MCF 10A (cell line): ENCODE results near the gene ARHGAP4. TPM values are rescaled to one million over a fixed set of nuclear protein-coding genes. Genes with fewer than 3 reads are reported as not detected.

Experiments
- BruUV-seq: library from RNA; stranded (reverse); fragments of 400-500 nt; replicated peaks from 2 replicates; lab custom pipeline; 2021; lab: Mats Ljungman, UMichigan
- CTCF ChIA-PET: fragments of 300-600 bp; sonication (Branson Sonifier 250); formaldehyde crosslinking; extraction: SDS; loops from one replicate; lab custom pipeline; 2021; ENCODE audit warnings: antibody characterized with exemption, inconsistent platforms; lab: Yijun Ruan, JAX
- POLR2A ChIA-PET: fragments of 300-600, 350-650 bp; sonication (Branson Sonifier 250); formaldehyde crosslinking; extraction: SDS; loops from one replicate; lab custom pipeline; 2020; ENCODE audit warnings: antibody characterized with exemption, inconsistent platforms; lab: Yijun Ruan, JAX
- DNase-seq: peaks from one replicate; pipeline ENCODE4 v3.0.0-alpha.2; 2018; ENCODE audit not compliant: unreplicated experiment
- H3K27ac Mint-ChIP-seq: one replicate; pipeline ENCODE4 v1.8.0; 2022; ENCODE audit warnings: mild to moderate bottlenecking, low read depth, mixed read lengths; ENCODE audit not compliant: unreplicated experiment
- H3K27me3 Mint-ChIP-seq: one replicate; pipeline ENCODE4 v1.8.0; 2022; ENCODE audit warnings: mixed read lengths; ENCODE audit not compliant: insufficient read depth, unreplicated experiment
- H3K36me3 Mint-ChIP-seq: one replicate; pipeline ENCODE4 v1.8.0; 2022; ENCODE audit warnings: mild to moderate bottlenecking, moderate library complexity, mixed read lengths; ENCODE audit not compliant: insufficient read depth, unreplicated experiment
- H3K4me1 Mint-ChIP-seq: one replicate; pipeline ENCODE4 v1.8.0; 2022; ENCODE audit warnings: mixed read lengths; ENCODE audit not compliant: insufficient read depth, unreplicated experiment
- H3K4me3 Mint-ChIP-seq: one replicate; pipeline ENCODE4 v1.8.0; 2022; ENCODE audit warnings: mild to moderate bottlenecking, moderate library complexity, mixed read lengths; ENCODE audit not compliant: unreplicated experiment
- H3K9me3 Mint-ChIP-seq: one replicate; pipeline ENCODE4 v1.8.0; 2022; ENCODE audit warnings: mixed read lengths; ENCODE audit not compliant: unreplicated experiment
- intact Hi-C: fragments of 100-400 bp; cut with micrococcal nuclease; formaldehyde crosslinking; loops from 2 replicates; pipeline ENCODE4 v1.14.1; 2022
- total RNA-seq: library from RNA; stranded (reverse); gene quantifications from 2 replicates; pipeline ENCODE4 v1.2.3, GENCODE V29; 2022
- TF ChIP-seq, protein P1 (sequence below): fragments of 200-600 bp; IDR thresholded peaks from one replicate; pipeline ENCODE4 v1.8.0; 2022; ENCODE audit warnings: antibody characterized with exemption, mild to moderate bottlenecking; ENCODE audit not compliant: unreplicated experiment

Gene ARHGAP4
- total RNA-seq, 1 experiment from 2014 or later: 2.3 TPM

DNA sequence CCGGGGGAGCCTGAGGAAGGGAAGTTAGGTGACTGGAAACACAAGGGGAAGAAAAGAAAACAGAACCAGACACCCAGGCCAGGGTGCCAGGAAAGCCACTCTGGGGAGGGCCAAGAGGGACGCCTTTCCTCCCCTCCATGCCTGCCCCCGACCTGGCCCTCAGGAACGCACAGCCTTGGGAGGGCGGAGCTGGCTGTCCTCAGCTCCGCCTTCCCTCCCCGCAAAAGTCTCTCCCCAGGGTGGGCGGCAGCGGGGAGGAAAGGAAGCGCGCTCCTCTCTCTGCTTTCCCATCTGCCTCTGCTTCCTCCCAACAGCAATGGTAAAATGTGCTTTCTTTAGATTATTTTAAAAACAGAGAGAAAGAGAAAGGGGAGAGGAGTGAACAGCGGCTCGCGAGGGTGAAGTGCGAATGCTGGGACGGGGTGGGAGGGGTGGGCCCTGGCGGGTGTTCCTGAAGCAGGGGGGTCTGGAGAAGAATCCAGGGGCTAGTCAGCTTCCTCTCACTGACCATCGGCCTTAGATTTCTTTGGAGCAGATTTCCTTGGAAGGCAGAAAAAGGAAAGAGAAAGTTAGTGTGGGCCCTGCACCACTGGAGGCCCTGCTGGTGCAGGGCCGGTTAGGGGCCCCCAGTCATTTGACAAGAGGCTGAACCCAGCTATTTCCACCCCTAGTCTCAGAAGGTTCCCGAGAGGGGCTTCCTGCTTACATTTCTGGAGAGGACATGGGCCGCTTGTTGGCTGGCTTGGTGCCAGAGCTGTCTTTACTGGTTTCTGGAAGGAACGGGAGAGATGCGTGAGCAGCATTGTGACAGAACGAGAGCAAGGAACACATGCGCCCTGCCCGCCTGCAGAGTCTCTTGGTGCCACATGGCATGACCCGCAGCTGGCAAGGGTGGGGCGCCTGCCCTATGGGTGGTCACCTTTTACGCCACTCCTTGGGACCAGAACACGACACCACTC, 23.1 kb upstream of the ARHGAP4 start:
- TF ChIP-seq, protein P1, sequence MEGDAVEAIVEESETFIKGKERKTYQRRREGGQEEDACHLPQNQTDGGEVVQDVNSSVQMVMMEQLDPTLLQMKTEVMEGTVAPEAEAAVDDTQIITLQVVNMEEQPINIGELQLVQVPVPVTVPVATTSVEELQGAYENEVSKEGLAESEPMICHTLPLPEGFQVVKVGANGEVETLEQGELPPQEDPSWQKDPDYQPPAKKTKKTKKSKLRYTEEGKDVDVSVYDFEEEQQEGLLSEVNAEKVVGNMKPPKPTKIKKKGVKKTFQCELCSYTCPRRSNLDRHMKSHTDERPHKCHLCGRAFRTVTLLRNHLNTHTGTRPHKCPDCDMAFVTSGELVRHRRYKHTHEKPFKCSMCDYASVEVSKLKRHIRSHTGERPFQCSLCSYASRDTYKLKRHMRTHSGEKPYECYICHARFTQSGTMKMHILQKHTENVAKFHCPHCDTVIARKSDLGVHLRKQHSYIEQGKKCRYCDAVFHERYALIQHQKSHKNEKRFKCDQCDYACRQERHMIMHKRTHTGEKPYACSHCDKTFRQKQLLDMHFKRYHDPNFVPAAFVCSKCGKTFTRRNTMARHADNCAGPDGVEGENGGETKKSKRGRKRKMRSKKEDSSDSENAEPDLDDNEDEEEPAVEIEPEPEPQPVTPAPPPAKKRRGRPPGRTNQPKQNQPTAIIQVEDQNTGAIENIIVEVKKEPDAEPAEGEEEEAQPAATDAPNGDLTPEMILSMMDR: no peak
- ChIA-PET CTCF (interaction anchor here (0.7 to 5.6 kb wide), 11 partner anchors 13 to 1822 kb away, joined by 3 to 51 read pairs (median 4); partner anchors contain the start of genes ARHGAP4 and PLXNB3), POLR2A (interaction anchor here (0.6 to 1.4 kb wide), 2 partner anchors 155 to 160 kb away, joined by 3 to 4 read pairs; partner anchors contain the start of genes IDH3G and SSR4)
- Mint-ChIP-seq H3K27ac (no peak overlapping the region), H3K27me3 (no peaks in the 10 kb centered on the region), H3K36me3 (peaks cover 61% of the 10 kb centered on the region), H3K4me3 (no peak overlapping the region), H3K4me1 (no peaks in the 10 kb centered on the region), H3K9me3 (no peaks in the 10 kb centered on the region)
- no TSS peak for BruUV-seq
- intact Hi-C loops: no loop called here
- DNase-seq: no peak

DNA sequence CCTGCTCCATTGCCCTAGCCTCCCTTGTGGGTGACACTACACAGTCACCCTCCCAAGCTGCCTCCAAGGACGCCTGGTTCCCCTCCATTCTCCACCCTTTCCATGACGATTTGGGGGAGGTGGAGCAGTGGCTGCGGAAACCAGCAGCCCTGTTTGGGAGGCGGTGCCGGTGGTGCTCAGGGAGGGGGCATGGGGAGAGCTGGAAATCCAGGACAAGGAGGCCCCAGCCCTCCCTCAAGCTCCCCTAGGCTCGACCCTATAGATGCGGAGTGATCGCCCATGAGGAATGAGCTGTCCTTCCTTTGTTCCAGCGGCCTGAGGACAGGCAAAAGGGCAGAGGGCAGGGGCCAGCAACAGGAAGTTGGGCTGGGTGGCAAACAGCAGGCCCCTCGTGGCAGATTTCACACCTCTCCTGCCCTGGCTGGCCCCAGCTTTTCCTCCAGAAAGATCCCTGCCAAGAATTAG, 22.0 kb upstream of the ARHGAP4 start:
- no TSS peak for BruUV-seq
- Mint-ChIP-seq H3K9me3 (no peaks in the 10 kb centered on the region), H3K4me1 (no peaks in the 10 kb centered on the region), H3K4me3 (no peak overlapping the region), H3K36me3 (peaks cover 52% of the 10 kb centered on the region), H3K27ac (no peak overlapping the region), H3K27me3 (no peaks in the 10 kb centered on the region)
- intact Hi-C loops: no loop called here
- DNase-seq: no peak
- CTCF ChIA-PET: interaction anchor here (0.6 to 5.6 kb wide), 12 partner anchors 12 to 996 kb away, joined by 3 to 51 read pairs (median 4); partner anchors contain the start of genes ARHGAP4 and PLXNB3
- POLR2A ChIA-PET: interaction anchor here (1.4 to 1.6 kb wide), 2 partner anchors 20 to 154 kb away, joined by 4 to 8 read pairs; partner anchors contain the start of genes IDH3G and SSR4
- TF ChIP-seq, protein P1: no peak

DNA sequence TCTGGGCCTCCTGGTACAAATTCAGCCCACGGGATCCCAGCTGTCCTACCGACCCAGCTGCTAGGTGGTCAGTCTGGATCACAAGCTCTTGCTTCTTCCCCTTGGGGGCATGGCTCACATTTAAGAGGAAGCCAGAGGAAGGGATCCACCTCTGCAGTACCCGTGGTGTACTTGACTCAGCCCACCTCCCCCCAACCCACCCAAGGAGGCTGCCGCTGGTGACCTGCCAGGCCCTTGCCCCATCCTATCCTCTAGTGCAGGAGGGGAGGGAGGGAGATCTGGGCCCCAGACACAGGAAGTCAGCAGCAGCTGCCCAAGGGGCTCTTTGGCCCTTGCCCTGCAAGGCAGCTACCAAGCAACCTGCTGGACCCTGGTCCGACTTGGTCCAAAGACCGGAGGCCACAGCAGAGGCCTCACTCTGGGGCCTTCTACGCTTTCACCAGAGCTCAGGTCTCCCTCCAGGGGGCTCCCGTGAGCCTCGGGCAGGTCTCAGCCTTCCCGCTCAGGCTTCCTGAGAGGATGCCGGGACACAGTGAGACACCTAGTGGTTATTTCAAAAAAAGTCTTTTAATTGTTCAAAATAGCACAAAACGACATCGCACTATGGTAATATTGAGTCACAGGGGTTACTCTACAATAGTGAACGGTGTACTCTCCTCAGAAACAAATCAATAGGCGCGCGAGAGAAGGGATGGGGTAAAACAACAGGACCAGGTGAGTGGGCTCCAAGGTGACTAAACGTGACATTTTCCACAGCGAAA, 21.1 kb upstream of the ARHGAP4 start:
- POLR2A ChIA-PET: interaction anchor here (0.6 to 1.6 kb wide), 6 partner anchors 10 to 228 kb away, joined by 3 to 8 read pairs (median 4); partner anchors contain the start of gene PLXNB3
- DNase-seq: peak; percentile 84
- intact Hi-C loops: loop anchor here (1.0 to 2.0 kb wide), 3 partner anchors 46 to 988 kb away; partner anchors contain the start of gene PLXNB3
- H3K36me3 Mint-ChIP-seq: peaks cover 47% of the 10 kb centered on the region
- TF ChIP-seq, protein P1: peak; percentile 92
- H3K27ac Mint-ChIP-seq: no peak overlapping the region
- no peaks in the 10 kb centered on the region for H3K27me3 Mint-ChIP-seq
- no peak overlapping the region for H3K4me3 Mint-ChIP-seq
- H3K4me1 Mint-ChIP-seq: no peaks in the 10 kb centered on the region
- CTCF ChIA-PET: interaction anchor here (0.6 to 5.6 kb wide), 26 partner anchors 9 to 582 kb away, joined by 3 to 51 read pairs (median 4); partner anchors contain the start of genes ARHGAP4, NAA10 and PLXNB3
- no TSS peak for BruUV-seq
- no peaks in the 10 kb centered on the region for H3K9me3 Mint-ChIP-seq
